Measurements from ENCODE around the gene FAM200C. TPM values are rescaled to one million over a fixed set of nuclear protein-coding genes. Genes with fewer than 3 reads are reported as not detected.

Gene FAM200C
- total and polyA plus RNA-seq, 2 of the 13 experiments (the other 11 are each of a cell fraction or from before 2014, with no cell fraction given) = 3.2 to 4.7 TPM

DNA sequence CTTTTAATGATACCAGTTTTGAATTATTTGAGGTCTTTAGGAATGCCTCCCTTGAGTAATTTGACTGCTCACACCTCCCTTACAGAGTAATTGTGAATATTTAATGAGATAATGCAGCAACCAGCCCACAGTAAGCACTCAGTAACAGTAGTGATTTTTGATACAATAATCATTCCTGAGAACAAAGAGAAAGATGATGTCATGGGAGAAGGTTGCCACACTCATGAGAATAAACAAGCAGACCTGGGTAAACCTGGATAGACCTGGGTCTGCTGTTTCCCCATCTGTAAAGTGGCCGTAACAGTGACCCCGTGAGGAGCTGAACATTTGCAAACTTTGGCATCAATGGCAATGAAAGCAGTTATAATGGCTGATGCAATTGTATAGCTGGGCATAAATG, 33.6 kb downstream of the FAM200C start:
- H3K9me3 ChIP-seq (ENCODE audit: low read length) = no peaks in the 10 kb centered on the region
- in situ Hi-C loops (cut with HindIII; ENCODE audit: extremely low pct_ligation_motif_present, low pct_unique_long_range_greater_than_20kb) = no loop called here
- H3K4me2 ChIP-seq (ENCODE audit: low read depth, low read length) = no peak overlapping the region
- DNase-seq (ENCODE audit: low spot score) (no peak), ATAC-seq (no peak), FAIRE-seq (no peak)
- no peak overlapping the region for H3K9ac ChIP-seq (ENCODE audit: insufficient read depth, low read depth, low read length)
- peaks cover 7 to 28% of the 10 kb centered on the region in 2 experiments; a peak in 4 of 5 replicates for H3K27me3 ChIP-seq (ENCODE audit: control insufficient read depth in 1 of 2, insufficient read depth in 2 of 2, low read length in 2 of 2)
- H3K27ac ChIP-seq (ENCODE audit: extremely low read length, insufficient read depth, low read length) = no peak overlapping the region
- POLR2A ChIA-PET = no interaction called here
- no peak overlapping the region for H3K4me3 ChIP-seq (replicated peaks in 1 of 3; ENCODE audit: insufficient read depth in 1 of 3, low read depth in 2 of 3, low read length in 3 of 3)
- H4K20me1 ChIP-seq (ENCODE audit: insufficient read depth, low read length) = no peaks in the 10 kb centered on the region
- no TSS peak for BruUV-seq (replicated peaks)
- CTCF ChIA-PET (ENCODE audit: low intra/inter-chr PET ratio, low total read pairs) = no interaction called here
- H3K79me2 ChIP-seq (ENCODE audit: insufficient read depth, low read length) = no peaks in the 10 kb centered on the region
- no peak overlapping the region for H2AFZ ChIP-seq (ENCODE audit: low read length)
- intact Hi-C loops (cut with micrococcal nuclease; ENCODE audit: unreplicated experiment) = no loop called here
- H3K36me3 ChIP-seq (replicated peaks in 1 of 2; ENCODE audit: control insufficient read depth in 1 of 2, insufficient read depth in 2 of 2, low read length in 2 of 2) = no peaks in the 10 kb centered on the region
- WGBS (ENCODE audit: low lambda C conversion rate) = 0% methylated on average over 2 of the region's 2 CpGs
- TF ChIP-seq ATF7 (IDR thresholded peaks at IDR 0.05) = peak; percentile 54
- no peak for TF ChIP-seq ATF7 (CRISPR knock-in tag; IDR thresholded peaks at IDR 0.05)
- TF ChIP-seq, protein P1, sequence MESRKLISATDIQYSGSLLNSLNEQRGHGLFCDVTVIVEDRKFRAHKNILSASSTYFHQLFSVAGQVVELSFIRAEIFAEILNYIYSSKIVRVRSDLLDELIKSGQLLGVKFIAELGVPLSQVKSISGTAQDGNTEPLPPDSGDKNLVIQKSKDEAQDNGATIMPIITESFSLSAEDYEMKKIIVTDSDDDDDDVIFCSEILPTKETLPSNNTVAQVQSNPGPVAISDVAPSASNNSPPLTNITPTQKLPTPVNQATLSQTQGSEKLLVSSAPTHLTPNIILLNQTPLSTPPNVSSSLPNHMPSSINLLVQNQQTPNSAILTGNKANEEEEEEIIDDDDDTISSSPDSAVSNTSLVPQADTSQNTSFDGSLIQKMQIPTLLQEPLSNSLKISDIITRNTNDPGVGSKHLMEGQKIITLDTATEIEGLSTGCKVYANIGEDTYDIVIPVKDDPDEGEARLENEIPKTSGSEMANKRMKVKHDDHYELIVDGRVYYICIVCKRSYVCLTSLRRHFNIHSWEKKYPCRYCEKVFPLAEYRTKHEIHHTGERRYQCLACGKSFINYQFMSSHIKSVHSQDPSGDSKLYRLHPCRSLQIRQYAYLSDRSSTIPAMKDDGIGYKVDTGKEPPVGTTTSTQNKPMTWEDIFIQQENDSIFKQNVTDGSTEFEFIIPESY (CRISPR knock-in tag; IDR thresholded peaks at IDR 0.05) = no peak
- no peak for TF ChIP-seq NFE2 (CRISPR knock-in tag; IDR thresholded peaks at IDR 0.05)
- no peak for TF ChIP-seq FOXO1 (CRISPR knock-in tag; IDR thresholded peaks at IDR 0.05)
- no peak for TF ChIP-seq KDM4B (CRISPR knock-in tag; IDR thresholded peaks at IDR 0.05)
- no peak for TF ChIP-seq ZNF7 (CRISPR knock-in tag; IDR thresholded peaks at IDR 0.05)
- H3K4me1 ChIP-seq (ENCODE audit: insufficient read depth, low read length) = no peaks in the 10 kb centered on the region

DNA sequence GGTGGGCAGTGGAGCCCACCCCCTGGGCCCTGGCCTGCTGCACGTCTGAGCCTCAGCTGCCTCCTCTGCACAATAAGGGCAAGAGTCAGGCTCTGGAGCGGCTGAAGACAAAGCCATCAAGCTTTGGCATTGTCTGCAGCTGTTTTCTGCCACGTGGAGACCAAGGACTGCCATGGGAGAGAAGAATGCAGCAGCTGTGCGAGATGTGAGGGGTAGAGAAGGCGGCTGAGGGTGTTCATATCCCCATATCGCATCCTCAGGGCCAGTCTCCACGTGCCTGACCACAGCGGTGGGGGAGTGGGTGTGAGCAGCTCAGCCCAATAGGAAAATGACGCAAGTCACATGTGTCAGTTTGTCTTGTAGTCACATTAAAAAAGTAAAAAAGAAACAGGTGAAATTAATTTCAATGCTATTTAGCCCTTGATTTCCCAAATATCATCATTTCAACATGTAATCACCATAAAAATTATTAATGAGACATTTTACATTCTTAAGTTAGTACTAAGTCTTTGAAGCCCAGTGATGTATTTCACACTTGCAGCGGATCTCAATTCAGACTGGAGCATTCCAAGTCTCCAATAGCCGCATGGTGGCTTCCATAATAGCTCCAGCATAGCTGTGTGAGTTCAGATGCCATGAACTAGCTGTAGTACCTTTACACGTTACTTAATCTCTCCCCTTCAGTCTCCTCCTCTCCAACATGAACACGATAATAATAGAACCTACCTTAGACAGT, 36.0 kb downstream of the FAM200C start:
- H3K4me2 ChIP-seq (ENCODE audit: low read depth, low read length) = no peak overlapping the region

More for the DNA sequence above, 36.0 kb downstream of the FAM200C start:
- no peak for DNase-seq (ENCODE audit: low spot score)
- Histone ChIP-seq H3K79me2 (ENCODE audit: insufficient read depth, low read length) (no peaks in the 10 kb centered on the region), H3K27ac (ENCODE audit: extremely low read length, insufficient read depth, low read length) (no peak overlapping the region), H3K4me3 (replicated peaks in 1 of 3; ENCODE audit: insufficient read depth in 1 of 3, low read depth in 2 of 3, low read length in 3 of 3) (no peak overlapping the region), H4K20me1 (ENCODE audit: insufficient read depth, low read length) (no peaks in the 10 kb centered on the region), H3K36me3 (replicated peaks in 1 of 2; ENCODE audit: control insufficient read depth in 1 of 2, insufficient read depth in 2 of 2, low read length in 2 of 2) (no peaks in the 10 kb centered on the region), H3K9ac (ENCODE audit: insufficient read depth, low read depth, low read length) (no peak overlapping the region), H3K9me3 (ENCODE audit: low read length) (no peaks in the 10 kb centered on the region), H3K4me1 (ENCODE audit: insufficient read depth, low read length) (no peaks in the 10 kb centered on the region), H3K27me3 (ENCODE audit: control insufficient read depth in 1 of 2, insufficient read depth in 2 of 2, low read length in 2 of 2) (peaks cover 0 to 6% of the 10 kb centered on the region in 2 experiments; a peak in 2 of 5 replicates), H2AFZ (ENCODE audit: low read length) (no peak overlapping the region)
- TF ChIP-seq SMARCE1 (IDR thresholded peaks at IDR 0.05; ENCODE audit: borderline replicate concordance) = no peak
- TF ChIP-seq, protein P2, sequence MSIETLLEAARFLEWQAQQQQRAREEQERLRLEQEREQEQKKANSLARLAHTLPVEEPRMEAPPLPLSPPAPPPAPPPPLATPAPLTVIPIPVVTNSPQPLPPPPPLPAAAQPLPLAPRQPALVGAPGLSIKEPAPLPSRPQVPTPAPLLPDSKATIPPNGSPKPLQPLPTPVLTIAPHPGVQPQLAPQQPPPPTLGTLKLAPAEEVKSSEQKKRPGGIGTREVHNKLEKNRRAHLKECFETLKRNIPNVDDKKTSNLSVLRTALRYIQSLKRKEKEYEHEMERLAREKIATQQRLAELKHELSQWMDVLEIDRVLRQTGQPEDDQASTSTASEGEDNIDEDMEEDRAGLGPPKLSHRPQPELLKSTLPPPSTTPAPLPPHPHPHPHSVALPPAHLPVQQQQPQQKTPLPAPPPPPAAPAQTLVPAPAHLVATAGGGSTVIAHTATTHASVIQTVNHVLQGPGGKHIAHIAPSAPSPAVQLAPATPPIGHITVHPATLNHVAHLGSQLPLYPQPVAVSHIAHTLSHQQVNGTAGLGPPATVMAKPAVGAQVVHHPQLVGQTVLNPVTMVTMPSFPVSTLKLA (IDR thresholded peaks at IDR 0.05) = peak; percentile 47; the same call in 1 of the 2 replicates
- in situ Hi-C loops (cut with HindIII; ENCODE audit: extremely low pct_ligation_motif_present, low pct_unique_long_range_greater_than_20kb) = no loop called here
- no peak for ATAC-seq
- intact Hi-C loops (cut with micrococcal nuclease; ENCODE audit: unreplicated experiment) = no loop called here
- FAIRE-seq = no peak
- no TSS peak for BruUV-seq (replicated peaks)
- 44% methylated on average over 12 of the region's 13 CpGs for WGBS (ENCODE audit: low lambda C conversion rate)
- ChIA-PET POLR2A (no interaction called here), CTCF (ENCODE audit: low intra/inter-chr PET ratio, low total read pairs) (no interaction called here)

Measured in HepG2 (cell line).